GM21367 (cell line): ENCODE measurements around the gene LRRC36.

Experiments used
- ATAC-seq: cut with Tn5 transposase; IDR thresholded peaks from one replicate; pipeline ENCODE4 v1.9.1; 2021; ENCODE audit not compliant: unreplicated experiment

Gene LRRC36

GRCh38 chr16:67388591-67388990, 62.0 kb downstream of the LRRC36 start:
- ATAC-seq: no peak

DNA sequence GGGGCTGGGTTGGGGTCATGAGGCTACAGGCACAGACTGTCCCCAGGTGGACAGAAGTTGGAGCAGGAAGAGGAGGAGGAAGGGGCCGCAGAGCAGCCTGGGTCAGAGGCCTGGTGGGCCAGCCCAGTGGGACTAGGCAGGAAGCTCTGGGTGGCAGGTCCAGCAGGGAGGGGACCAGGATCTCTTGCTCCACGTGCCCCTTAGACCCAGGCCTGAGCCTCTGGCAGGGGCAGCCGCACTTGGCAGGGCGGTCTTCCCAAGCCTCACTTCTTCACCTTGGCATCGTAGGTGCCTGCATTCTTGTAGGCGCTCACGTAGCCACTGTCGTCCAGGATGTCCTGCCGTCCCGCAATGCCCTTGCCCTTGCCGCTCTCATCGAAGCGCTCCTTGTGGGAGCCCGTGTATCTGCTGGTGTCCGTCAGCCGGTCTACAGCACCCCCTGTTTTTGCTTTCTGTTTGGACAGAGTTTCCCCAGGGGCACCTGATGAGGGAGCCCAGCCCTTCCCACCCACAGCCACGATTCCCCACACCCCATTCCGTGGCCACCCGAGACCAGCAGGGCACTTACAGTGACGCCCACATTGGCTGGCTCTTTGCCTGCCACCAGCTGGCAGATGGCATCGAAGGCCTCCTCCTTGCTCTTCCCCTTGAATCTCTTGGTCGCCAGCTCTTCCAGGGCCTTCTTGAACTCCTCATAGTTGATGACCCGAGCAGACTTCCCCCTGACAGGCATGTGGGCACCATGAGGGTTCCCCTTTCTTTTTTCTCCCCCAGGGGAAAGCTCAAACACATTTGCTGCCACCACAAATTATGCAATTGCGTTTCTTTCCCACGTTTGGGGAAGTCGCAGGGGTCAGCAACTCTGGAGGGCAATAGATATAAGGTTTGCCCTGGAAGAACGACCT, 63.5 kb downstream of the LRRC36 start:
- ATAC-seq: no peak

GRCh38 chr16:67390816-67391423, 64.3 kb downstream of the LRRC36 start:
- ATAC-seq: no peak

- ATAC-seq: no peak
Measured at GRCh38 chr16:67391424-67392300, 65.0 kb downstream of the LRRC36 start.

GRCh38 chr16:67392301-67393059, 65.9 kb downstream of the LRRC36 start:
- ATAC-seq: no peak

GRCh38 chr16:67393111-67393787, 66.6 kb downstream of the LRRC36 start, which contains the start of gene TPPP3:
TSS of gene TPPP3 (minus strand) at chr16:67393498. CDS start at chr16:67391111, 2,387 bp downstream.
- ATAC-seq: no peak

DNA sequence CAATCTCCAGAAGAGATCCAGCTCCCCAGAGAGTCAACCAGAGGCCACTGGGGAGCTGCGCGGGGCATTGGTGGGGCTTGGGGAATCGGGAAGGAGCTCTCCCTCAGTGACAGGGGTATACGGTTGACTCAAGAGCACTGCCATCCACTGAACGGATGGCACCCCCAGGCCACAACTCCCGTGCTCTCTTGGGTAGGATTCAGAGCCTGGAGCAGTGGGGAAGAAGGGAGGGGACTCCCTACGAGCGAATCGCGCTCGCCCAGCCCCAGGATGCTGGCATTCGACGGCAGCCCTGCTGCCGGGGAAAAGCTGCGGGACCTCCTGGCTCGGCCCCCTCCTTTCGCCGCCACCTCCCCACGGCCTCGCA, 67.2 kb downstream of the LRRC36 start:
- ATAC-seq: no peak

GRCh38 chr16:67394155-67395104, 67.8 kb downstream of the LRRC36 start:
- ATAC-seq: no peak

GRCh38 chr16:67395105-67395457, 68.5 kb downstream of the LRRC36 start:
- ATAC-seq: no peak

GRCh38 chr16:67395458-67396158, 69.0 kb downstream of the LRRC36 start:
- ATAC-seq: no peak

GRCh38 chr16:67396159-67397035, 69.8 kb downstream of the LRRC36 start:
- no peak for ATAC-seq

DNA sequence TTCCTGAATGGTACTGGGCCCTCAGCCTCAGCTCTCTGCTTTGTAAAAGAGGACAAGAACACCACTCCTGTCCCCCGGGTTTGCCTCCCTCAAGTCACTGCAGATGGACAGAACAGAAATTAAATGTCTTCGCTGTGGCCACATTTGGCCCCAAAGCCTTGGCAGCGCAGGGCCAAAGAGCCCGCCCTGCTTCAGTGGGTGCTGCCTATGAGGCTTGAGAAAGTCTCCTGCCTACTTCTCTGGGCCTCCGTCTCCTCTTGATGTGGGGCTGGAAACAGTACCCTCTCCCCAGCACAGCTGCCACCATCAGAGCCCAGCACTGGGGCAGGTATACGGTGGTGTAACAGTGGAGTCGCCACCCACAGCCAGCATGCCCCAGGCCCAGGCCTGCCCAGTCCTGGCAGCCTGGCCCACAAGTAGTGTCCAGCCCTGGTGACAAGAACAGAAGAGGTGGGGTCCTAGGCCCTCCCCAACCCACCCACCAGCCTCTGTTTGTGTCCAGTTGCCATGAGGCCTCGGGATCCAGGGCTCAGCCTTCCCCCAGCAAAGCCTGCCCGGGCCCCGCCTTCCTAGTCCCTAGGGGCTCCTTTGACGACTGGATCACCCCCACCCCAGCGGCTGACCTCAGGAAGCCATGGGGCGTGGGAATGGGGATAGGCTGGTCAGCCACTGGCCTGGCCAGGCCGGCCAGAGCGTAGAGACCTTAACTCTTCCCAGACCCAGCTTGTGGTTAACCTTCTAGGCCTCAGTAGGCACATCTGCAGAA, 70.6 kb downstream of the LRRC36 start:
- no peak for ATAC-seq

GRCh38 chr16:67397812-67398545, 71.4 kb downstream of the LRRC36 start:
- ATAC-seq: no peak

- ATAC-seq: no peak
Measured at GRCh38 chr16:67398546-67399217, 72.1 kb downstream of the LRRC36 start.

DNA sequence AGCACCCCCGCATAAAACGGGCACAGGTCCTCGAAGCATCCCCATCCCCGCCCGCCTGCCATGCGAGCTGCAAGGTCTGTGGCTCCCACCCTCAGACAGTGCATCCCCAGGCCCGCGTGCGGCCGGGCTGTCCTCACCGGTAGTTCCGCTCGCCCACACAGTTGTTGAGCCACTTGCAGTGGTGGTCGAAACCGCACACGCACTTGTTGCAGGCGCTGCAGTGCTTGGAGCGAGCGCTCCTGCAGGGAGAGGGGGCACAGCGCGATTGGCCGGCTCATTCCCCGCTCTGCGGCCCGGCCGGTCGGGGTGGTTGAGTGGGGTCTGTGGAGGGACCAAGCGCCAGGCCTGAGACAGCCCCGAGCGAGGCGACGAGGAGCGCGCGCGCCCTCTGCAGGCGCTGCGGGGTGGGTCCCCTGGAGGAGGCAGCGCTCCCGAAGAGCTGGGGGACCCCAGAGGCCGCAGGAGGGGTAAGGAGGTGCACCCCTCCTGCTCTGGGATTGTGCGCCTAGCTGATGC, 72.7 kb downstream of the LRRC36 start:
- ATAC-seq: no peak
